ENCODE data around the gene CATSPER1. TPM values are rescaled to one million over a fixed set of nuclear protein-coding genes. Genes with fewer than 3 reads are reported as not detected.
"Not testable (repeated sequence)": the region's sequence is repeated elsewhere in the genome, so short reads cannot be mapped to it uniquely, and the experiment has no call there.

CATSPER1 gene
- total RNA-seq, 1 donor from 2014 or later, result not detected

- Mint-ChIP-seq H3K27me3 (ENCODE audit: low read depth) (peaks cover 13% of the 10 kb centered on the region), H3K27ac (ENCODE audit: unreplicated experiment) (no peak overlapping the region), H3K4me3 (no peak overlapping the region), H3K4me1 (no peaks in the 10 kb centered on the region), H3K9me3 (peaks cover 6% of the 10 kb centered on the region), H3K36me3 (ENCODE audit: low read depth) (no peaks in the 10 kb centered on the region)
- DNase-seq (ENCODE audit: low read depth, low spot score), result no peak
- no peak for TF ChIP-seq CTCF (conservative IDR thresholded peaks at IDR 0.05)
These were observed 6.9 kb upstream of the CATSPER1 start for GRCh38 chr11:66032957-66033735.

- not testable (repeated sequence) for DNase-seq (ENCODE audit: low read depth, low spot score); H3K4me1 Mint-ChIP-seq; H3K36me3 Mint-ChIP-seq (ENCODE audit: low read depth); H3K4me3 Mint-ChIP-seq; H3K9me3 Mint-ChIP-seq; H3K27ac Mint-ChIP-seq (ENCODE audit: unreplicated experiment)
- peaks cover 14% of the 10 kb centered on the region for H3K27me3 Mint-ChIP-seq (ENCODE audit: low read depth)
These were observed 3.2 kb downstream of the CATSPER1 start for GRCh38 chr11:66023186-66023440.

GRCh38 chr11:66022401-66023185 lies 3.7 kb downstream of the CATSPER1 start:
- H3K27me3 Mint-ChIP-seq (ENCODE audit: low read depth), result peaks cover 9% of the 10 kb centered on the region
- peaks cover 4% of the 10 kb centered on the region for H3K4me1 Mint-ChIP-seq
- H3K4me3 Mint-ChIP-seq, result no peak overlapping the region
- H3K36me3 Mint-ChIP-seq (ENCODE audit: low read depth), result no peaks in the 10 kb centered on the region
- TF ChIP-seq CTCF (conservative IDR thresholded peaks at IDR 0.05), result peak; percentile 94
- no peak overlapping the region for H3K27ac Mint-ChIP-seq (ENCODE audit: unreplicated experiment)
- no peaks in the 10 kb centered on the region for H3K9me3 Mint-ChIP-seq
- peak; percentile 96 for DNase-seq (ENCODE audit: low read depth, low spot score)

- Mint-ChIP-seq H3K27me3 (ENCODE audit: low read depth) (peaks cover 9% of the 10 kb centered on the region), H3K36me3 (ENCODE audit: low read depth) (no peaks in the 10 kb centered on the region), H3K4me1 (peaks cover 4% of the 10 kb centered on the region), H3K27ac (ENCODE audit: unreplicated experiment) (no peak overlapping the region), H3K4me3 (no peak overlapping the region), H3K9me3 (no peaks in the 10 kb centered on the region)
- DNase-seq (ENCODE audit: low read depth, low spot score), result no peak
- no peak for TF ChIP-seq CTCF (conservative IDR thresholded peaks at IDR 0.05)
These were observed 5.5 kb downstream of the CATSPER1 start for GRCh38 chr11:66020618-66021357.

GRCh38 chr11:66020212-66020611 lies 6.1 kb downstream of the CATSPER1 start:
- Mint-ChIP-seq H3K36me3 (ENCODE audit: low read depth) (no peaks in the 10 kb centered on the region), H3K27ac (ENCODE audit: unreplicated experiment) (no peak overlapping the region), H3K9me3 (no peaks in the 10 kb centered on the region), H3K27me3 (ENCODE audit: low read depth) (peaks cover 9% of the 10 kb centered on the region), H3K4me1 (peaks cover 4% of the 10 kb centered on the region), H3K4me3 (no peak overlapping the region)
- TF ChIP-seq CTCF (conservative IDR thresholded peaks at IDR 0.05), result no peak
- DNase-seq (ENCODE audit: low read depth, low spot score), result no peak
